ENCODE results near the gene RPS3A. TPM values are rescaled to one million over a fixed set of nuclear protein-coding genes. Genes with fewer than 3 reads are reported as not detected.

The RPS3A gene
- total and polyA plus RNA-seq, 2 of the 13 experiments (the other 11 are each of a cell fraction or from before 2014, with no cell fraction given) = 3,332 to 3,626 TPM

- TF ChIP-seq ZNF646 (CRISPR knock-in tag; IDR thresholded peaks at IDR 0.05) (no peak), ZNF205 (CRISPR knock-in tag; IDR thresholded peaks at IDR 0.05) (peak; percentile 74; the same call in 1 of the 2 replicates), THAP11 (CRISPR knock-in tag; IDR thresholded peaks at IDR 0.05) (peak; percentile 97), TRIM24 (CRISPR knock-in tag; IDR thresholded peaks at IDR 0.05) (no peak; the same call in 1 of the 2 replicates), KLF16 (CRISPR knock-in tag; IDR thresholded peaks at IDR 0.05) (peak in 1 of 2 experiments; percentile 96; a peak in 2 of 4 replicates), BATF2 (CRISPR knock-in tag; IDR thresholded peaks at IDR 0.05) (no peak), HOXA7 (CRISPR knock-in tag; IDR thresholded peaks at IDR 0.05) (0 out of 2 replicates have a peak, but pooled peaks have one; percentile 68), TGIF2 (CRISPR knock-in tag; IDR thresholded peaks at IDR 0.05) (no peak), REST (IDR thresholded peaks at IDR 0.05; ENCODE audit: borderline replicate concordance in 1 of 2, low read depth in 1 of 2, low read length in 2 of 2) (peak in 1 of 2 experiments; percentile 84; a peak in 2 of 4 replicates), CENPBD1 (CRISPR knock-in tag; IDR thresholded peaks at IDR 0.05; ENCODE audit: borderline replicate concordance, low read depth) (no peak), RFX5 (IDR thresholded peaks at IDR 0.05; ENCODE audit: low read depth, low read length) (no peak), ZFY (CRISPR knock-in tag; IDR thresholded peaks at IDR 0.05) (peak; percentile 98)
These were observed at the start of gene RPS3A (continued) for GRCh38 chr4:151099229-151099975.
